Measurements from ENCODE around the gene ARL4D.
"Not testable (repeated sequence)": the region's sequence is repeated elsewhere in the genome, so short reads cannot be mapped to it uniquely, and the experiment has no call there.

Gene ARL4D, protein sequence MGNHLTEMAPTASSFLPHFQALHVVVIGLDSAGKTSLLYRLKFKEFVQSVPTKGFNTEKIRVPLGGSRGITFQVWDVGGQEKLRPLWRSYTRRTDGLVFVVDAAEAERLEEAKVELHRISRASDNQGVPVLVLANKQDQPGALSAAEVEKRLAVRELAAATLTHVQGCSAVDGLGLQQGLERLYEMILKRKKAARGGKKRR

DNA sequence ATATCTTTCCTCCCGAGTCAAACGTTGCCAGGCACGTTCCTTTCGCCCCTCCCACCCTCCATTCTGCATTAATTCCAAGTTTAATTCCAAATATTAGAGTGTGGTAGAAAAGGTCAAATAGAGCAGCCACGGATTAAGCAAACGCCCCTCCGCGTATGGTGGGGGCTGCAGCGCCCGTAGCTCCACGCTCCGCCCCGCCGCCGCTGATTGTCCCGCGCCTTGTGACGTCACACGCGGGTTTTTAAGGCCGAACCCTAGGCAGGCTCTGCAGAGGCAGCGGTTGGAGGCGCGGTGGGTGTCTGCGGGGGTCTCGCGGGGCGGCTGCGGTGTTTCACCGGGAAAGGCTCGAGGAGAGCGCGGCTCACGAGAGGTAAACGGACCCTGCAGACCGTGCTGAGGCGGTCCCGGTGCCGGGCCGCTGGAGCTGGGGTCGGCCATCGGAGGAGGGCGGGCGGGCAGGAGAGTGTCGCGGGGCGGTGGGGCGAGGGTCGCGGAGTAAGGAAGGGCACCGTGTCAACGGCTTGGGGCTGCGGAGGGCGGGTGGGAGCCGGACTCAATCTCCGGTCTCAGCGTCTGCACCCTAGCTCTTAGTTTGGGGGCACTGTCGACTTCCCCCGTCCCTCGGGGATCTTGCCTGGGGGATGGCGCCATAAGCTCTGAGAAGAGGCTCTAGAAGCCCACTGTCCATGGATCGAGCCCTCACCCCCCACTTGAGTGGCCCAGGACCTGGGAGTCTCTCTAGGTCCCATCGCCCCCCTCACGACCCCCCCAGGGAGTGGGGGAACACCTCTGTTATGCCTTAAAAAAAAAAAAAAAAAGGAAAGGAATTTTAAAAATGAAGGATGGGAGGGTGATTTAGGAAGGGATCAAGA is at the start of gene ARL4D:
ARL4D (plus strand) TSS at position 270 of the 872 bp plus-strand sequence. CDS start 740 bp downstream, outside the sequence.
- in situ Hi-C loops (cut with HindIII; ENCODE audit: low sequenced_read_pairs) = loop anchor here (5.0 kb wide), 1 partner anchor 103 kb away; no protein-coding TSS in a partner anchor

DNA sequence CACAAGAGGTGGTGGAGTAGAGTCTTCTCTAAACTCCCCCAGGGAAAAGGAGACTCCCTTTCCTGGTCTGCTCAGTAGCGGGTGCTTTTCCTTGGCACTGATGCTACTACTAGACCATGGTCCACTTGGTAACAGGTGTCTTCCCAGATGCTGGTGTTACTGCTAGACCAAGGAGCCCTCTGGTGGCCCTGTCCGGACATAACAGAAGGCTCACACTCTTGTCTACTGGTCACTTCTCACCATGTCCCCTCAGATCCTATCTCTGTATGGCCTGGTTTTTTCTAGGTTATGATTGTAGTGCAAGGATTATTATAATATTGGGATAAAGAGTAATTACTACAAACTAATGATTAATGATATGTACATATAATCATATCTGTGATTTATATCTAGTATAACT is 49.7 kb upstream of the ARL4D start:
- in situ Hi-C loops (cut with HindIII; ENCODE audit: low sequenced_read_pairs) = no loop called here

DNA sequence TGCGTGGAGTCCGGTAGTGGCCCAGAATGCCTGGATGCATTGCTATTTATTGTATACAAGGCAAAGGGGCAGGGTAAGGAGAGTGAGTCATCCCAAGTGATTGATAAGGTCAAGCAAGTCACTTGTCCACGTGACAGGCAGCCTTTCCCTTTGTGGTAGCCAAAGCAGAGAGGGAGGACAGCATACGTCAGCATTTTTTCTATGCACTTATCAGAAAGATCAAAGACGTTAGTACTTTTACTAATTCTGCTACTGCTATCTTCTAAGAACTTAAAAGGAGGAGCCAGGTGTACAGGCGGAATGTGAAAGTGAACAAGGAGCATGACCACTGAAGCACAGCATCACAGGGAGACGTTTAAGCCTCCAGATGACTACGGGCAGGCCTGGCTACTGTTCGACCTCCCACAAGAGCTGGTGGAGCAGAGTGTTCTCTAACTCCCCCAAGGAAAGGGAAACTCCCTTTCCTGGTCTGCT is 47.9 kb upstream of the ARL4D start:
- in situ Hi-C loops (cut with HindIII; ENCODE audit: low sequenced_read_pairs) = no loop called here

DNA sequence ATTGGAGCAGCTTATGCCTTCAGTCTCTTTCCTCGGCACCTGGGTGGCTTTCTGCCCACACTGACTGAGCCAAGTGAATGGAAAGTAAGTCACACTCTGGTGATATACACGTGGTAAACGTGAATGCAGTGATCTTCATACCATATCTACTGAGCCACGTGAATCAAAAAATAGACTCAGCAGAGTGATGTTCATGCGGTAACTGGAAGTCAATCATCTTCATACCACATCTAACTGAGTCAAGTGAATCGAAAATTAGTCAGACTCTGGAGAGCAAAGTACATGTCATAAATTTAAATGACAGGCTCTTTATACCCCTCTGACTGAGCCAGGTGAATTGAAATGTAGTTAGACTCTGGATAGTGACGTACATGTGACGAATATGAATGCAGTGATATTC is 47.1 kb upstream of the ARL4D start:
- in situ Hi-C loops (cut with HindIII; ENCODE audit: low sequenced_read_pairs) = no loop called here

DNA sequence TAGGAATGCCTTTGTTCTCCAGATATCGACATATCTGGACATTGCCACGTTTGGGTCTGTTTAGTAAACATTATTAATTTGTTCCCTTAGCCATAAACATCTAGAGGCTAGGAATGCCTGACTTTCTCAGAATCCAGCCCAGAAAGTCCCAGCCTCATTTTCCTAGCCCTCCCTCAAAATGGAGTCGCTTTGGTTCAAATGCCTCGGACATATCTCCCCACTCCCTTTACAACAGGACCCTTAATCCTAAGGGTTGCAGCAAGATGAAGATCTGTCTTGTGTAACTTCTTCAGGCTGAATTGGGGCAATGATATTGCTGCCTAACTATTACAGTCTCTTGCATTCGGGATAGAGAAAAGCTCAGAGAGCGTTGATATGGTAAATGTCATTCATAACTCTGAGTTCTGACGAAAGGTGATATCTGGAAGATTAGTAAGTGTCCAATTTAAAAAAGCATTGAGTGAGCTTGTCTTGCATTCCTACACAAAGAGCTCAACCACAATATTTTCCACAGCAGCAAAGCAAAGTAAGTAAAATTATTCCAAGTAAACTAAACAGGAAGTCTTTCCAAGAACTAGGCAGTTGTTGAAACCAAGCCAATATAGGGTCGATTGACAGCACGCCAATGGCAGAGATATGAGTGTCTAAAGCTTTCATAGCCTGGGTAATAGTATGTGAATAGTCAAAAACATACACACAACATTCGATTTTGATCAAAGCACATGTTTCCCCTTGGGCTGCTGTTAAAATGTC is 46.0 kb upstream of the ARL4D start:
- in situ Hi-C loops (cut with HindIII; ENCODE audit: low sequenced_read_pairs) = no loop called here

DNA sequence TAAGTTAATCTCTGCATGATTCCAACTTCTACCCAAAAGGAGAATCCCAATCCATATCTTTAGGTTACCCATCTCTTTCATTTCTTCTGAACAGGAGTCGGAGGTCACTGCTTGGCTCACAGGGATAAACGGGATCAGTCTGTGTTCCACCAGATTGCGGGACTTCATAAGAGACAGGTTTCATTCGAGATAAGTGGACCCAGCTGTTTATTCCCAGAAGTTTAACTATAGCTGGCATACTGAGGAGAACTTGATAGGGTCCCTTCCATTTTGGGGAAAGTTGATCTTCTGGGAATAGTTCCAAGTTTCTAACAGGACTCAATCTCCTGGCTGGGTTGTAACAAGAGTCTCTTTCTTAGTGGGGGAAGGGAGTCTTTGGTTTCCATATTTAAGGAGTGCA is 45.4 kb upstream of the ARL4D start:
- in situ Hi-C loops (cut with HindIII; ENCODE audit: low sequenced_read_pairs) = no loop called here

DNA sequence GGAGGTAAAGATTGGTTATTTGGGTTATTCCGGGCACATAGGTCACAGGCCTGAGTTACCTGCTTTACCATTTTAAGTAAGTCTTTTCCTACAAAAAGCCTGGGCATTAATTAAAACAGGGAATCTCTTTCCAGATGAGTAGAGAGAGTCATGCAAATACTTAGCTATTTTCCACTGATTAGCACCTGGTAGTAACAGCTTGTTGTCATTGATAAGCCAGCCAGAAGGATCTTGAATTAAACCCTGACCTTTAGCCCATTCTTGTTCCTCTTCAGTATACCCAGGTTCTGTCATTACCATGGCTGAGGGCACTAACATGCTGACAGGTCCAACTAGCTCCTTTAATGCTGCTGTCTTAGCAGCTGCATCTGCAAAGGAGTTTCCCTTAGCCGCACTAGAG is 44.4 kb upstream of the ARL4D start:
- in situ Hi-C loops (cut with HindIII; ENCODE audit: low sequenced_read_pairs) = no loop called here

DNA sequence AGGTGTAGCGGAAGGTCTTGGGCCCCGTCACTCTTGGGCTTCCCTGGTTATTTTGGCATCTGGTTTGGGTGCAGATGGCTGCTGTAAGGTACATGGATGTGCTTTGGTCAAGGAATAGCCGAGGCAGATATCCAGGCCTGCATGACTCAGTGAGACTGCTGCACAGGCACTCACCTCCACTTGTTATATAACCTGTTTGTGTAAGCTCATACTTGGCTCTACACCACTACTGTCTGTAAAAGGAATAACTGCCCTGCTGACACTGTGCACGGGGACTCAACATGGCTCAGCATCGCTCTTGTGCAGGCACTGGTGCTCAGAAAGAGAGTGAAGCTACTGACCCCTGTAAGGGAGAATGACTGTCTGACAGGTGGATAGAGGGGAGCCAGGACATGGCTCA is 42.3 kb upstream of the ARL4D start:
- in situ Hi-C loops (cut with HindIII; ENCODE audit: low sequenced_read_pairs) = no loop called here

DNA sequence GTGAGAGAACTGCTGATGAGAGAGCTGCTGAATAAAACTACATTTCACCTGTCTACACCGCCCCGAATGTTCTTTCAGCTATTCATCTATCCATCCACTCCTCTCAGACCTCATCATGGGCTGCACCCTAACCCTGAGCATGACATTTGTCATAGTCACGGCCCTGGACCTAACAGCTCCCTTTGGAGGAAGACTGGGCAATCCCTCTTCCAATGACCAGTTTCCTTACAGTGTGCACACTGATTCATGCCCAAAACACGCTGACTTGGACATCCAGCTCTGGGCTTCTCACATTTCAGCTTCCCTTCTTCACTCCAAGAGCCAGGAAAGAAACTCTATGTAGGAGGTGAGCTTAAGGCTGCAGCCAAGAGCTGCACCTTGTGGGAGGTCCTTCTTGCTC is 41.8 kb upstream of the ARL4D start:
- in situ Hi-C loops (cut with HindIII; ENCODE audit: low sequenced_read_pairs) = no loop called here

DNA sequence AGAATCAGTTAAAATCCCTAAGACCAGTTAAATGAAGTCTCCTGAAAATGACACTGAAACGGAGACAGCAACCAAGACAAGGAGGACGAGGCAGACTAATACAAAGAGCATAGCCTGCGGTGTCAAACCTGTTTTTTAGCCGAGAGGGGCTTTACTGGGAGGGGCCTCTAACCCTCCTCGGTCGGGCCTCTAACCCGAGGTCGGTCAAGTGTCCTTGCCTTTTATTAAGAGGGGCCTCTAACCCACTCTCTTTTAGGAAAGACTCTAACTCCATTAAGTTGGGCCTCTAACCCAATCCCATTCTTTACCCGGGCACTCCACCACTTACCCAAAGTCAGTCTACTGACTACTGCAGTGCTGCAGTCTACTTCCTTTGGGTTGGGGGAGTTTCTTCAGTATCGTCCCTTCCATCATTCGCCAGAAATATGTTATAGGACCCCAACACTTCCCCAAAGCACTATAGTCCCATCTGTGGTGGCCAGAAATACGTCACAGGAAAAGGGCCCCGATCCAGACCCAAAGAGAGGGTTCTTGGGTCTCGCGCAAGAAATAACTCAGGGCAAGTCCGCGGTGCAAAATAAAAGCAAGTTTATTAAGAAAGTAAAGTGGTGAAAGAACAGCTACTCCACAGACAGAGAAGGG is 39.2 kb upstream of the ARL4D start:
- in situ Hi-C loops (cut with HindIII; ENCODE audit: low sequenced_read_pairs) = no loop called here

DNA sequence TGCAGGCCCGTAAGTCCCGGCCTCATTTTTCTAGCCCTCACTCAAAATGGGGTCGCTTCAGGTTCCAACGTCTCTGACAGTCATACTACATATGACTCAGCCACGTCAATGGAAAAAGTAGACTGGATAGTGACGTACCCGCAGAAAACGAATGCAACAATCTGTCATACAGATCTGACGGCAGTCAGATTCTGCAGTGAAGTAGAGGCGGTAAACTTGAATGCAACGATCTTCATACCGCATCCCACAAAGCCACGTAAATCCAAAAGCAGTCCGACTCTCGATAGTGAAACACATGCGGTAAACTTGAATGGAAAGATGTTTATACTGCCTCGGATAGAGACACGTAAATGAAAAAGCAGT is 38.4 kb upstream of the ARL4D start:
- in situ Hi-C loops (cut with HindIII; ENCODE audit: low sequenced_read_pairs) = no loop called here

DNA sequence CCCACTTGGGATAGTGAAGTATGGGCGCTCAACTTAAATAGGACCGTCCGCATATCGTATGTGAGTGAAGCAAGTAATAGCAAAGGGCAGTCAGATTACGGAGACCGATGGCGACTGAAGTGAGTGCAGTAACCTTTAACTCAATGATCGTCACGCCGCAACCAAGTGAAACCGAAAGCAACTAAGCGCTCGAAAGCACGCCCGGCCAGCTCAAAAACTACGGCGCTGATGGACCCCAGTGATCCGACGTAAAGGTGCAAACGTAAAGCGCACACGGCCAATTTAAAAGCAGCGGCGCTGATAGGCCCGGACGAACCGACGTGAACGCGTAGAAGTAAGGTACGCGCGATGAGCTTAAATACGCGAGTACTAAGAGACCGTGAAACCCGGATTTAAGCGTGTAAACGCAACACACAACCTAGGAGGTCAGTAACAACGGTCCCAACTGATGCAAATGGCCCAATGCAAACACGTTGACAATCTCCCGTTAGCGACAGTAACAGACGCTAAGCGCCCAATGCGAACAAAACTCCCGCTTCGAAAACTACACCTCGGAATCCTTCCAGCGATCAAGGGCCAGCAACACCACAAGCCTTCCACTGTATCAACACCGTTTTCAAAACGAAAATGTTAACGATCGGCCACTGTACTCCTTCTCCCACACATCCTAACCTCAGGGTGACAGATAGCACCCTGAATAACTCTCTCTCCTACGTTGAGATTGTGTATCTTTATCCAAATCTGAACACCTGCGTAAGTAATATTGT is 37.9 kb upstream of the ARL4D start:
- in situ Hi-C loops (cut with HindIII; ENCODE audit: low sequenced_read_pairs) = no loop called here

DNA sequence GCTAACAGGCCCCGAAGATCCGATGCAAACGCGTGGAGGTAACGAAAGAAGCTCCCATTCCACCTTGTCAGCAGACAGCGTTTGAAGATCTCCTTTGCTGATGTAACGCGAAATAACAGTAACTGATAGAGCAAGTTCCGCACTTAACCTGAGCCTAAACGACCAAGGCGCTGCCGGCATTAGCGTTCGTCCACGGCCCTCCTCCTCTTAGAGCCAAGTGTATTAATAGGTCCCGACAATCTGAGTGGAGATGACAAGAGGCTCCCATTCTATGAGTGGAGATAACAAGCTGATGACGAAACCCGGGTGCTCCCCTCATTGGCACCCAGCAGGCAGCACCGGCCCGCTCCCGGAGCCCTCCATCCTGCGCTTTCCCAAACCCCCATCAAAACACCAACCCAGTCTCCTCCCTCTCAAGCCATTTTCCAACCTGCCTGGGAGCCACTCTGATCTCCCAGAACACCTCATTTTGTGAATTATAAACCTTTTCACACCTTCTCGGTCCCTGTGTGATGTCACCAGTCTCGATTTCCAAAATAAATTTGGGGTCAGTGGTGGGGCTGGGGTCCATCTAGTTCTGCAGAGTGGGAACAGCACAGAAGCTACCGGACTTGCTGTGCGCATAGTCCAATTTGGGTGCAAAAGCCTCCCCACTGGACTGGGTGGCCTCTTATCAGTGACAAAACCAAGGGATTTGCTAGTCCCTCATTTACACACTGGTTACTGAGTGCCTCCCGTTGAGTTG is 35.4 kb upstream of the ARL4D start:
- in situ Hi-C loops (cut with HindIII; ENCODE audit: low sequenced_read_pairs) = no loop called here

DNA sequence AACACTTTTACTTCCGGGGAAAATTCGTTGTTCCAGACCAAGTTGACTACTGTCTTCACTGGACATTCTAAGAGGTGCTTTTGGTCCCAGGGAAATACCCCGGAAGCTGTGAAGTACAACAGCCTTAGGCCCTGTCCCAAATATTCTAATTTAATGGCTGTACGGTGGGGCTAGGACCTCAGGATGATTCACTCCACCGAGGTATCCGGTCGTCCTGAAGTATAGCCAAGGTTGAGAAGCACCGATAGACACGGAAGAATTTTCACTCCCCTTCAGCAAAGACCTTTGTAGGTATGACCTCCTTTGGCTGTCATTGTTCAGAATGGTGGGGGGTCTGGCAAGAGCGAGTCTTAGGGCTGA is 34.9 kb upstream of the ARL4D start:
- in situ Hi-C loops (cut with HindIII; ENCODE audit: low sequenced_read_pairs) = no loop called here

DNA sequence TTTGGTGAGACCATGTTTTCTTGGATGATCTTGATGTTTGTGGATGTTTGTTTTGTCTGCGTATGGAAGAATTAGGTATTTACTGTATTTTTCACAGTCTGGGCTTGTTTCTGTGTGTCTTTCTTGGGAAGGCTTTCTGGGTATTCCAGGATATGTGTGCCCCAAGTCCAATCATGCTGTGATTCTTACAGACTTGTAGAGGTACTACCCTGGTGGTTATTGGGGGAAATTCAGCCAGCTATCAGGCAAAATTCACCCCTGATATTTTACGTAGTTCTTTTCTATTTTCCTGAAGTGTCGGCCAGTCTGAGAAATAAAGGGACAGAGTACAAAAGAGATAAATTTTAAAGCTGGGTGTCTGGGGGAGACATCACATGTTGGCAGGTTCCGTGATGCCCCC is 33.4 kb upstream of the ARL4D start:
- in situ Hi-C loops (cut with HindIII; ENCODE audit: low sequenced_read_pairs) = no loop called here

DNA sequence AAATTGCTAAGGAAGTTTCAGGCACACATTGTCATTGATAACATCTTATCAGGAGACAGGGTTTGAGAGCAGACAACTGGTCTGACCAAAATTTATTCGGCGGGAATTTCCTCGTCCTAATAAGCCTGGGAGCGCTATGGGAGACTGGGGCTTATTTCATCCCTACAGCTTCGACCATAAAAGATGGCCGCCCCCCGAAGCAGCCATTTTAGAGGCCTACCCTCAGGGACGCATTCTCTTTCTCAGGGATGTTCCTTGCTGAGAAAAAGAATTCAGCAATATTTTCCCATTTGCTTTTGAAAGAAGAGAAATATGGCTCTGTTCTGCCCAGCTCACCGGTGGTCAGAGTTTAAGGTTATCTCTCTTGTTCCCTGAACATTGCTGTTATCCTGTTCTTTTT is 32.9 kb upstream of the ARL4D start:
- in situ Hi-C loops (cut with HindIII; ENCODE audit: low sequenced_read_pairs) = not testable (repeated sequence)

DNA sequence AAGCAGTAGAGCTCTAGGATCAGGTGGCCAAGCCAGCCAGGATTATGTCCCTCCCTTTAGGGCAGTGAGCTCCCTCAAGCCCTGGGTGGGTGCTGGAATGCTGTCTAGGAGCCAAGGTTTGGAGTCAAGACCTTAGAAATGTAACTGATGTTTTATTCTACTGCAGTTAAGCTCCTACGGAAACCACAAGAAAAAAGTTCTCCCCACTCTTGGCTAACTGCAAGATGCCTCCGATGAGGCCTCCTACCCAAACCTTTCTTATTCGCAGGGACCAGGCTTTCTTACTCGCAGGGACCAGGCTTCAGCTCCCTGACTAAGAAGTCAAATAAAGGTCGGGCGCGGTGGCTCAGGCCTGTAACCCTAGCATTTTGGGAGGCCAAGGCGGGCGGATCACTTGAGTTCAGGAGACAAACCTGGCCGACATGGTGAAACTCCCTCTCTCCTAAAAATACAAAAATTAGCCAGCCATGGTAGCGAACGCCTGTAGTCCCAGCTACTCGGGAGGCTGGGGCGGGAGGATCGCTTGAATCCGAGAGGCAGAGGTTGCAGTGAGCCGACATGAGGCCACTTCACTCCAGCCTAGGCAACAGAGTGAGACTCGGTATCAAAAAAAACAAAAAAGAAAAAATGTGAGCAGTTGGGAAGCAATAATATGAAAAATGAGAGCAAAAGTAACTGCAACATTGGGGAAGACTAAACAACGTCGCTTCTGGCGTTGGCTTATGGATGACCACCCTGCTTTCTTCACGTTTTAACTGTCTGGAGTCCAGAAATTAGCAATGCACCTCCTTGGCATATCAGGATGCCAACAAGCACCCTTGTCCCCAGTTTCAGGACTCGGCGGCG is 31.7 kb upstream of the ARL4D start:
- in situ Hi-C loops (cut with HindIII; ENCODE audit: low sequenced_read_pairs) = no loop called here

DNA sequence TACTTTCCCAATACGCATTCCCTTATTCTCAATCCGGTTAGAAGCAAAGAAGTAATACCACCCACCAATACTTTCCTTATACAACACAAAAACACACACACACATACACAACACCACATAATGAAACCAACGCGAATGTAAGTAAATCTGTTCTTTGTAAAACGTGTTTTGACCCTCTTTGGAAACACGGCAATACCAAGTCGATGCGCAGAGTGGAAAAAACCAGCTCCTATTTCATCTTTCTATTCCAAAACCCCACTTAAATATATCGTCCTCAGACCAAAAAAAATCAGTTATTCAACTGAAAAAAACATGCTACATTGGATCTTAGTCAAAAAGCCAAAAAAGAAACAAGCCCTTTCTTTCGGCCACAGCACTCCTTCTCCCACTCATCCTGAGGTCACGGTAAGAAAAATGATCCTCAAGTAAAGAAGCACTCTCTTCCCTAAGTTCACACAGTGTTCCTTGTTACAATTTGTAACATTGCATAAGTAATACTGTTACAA is 31.0 kb upstream of the ARL4D start:
- in situ Hi-C loops (cut with HindIII; ENCODE audit: low sequenced_read_pairs) = no loop called here
